Esophagus muscularis mucosa (tissue), 4 donors: Measurements from ENCODE around the gene ZRSR2.

Source experiments
- EP300 ChIP-seq: sonication (generic); formaldehyde crosslinking; IDR thresholded peaks from one replicate; pipeline ENCODE4 v1.6.1; 2017; ENCODE audit warnings: antibody characterized with exemption
- POLR2AphosphoS5 ChIP-seq, 2 donors: sonication (generic); formaldehyde crosslinking; IDR thresholded peaks; one replicate each; pipeline ENCODE4 v1.6.1; 2017; ENCODE audit warnings: antibody characterized with exemption in 2 of 2
- TF ChIP-seq, protein P1 (sequence below), 3 experiments: fragments of 200-600 bp in 2 of 3; fragments of 450-650 bp in 1 of 3; sonication (generic) in 2 of 3; IDR thresholded peaks; one replicate each; pipeline ENCODE4 v1.5.1; 2017 to 2019; ENCODE audit warnings: antibody characterized with exemption in 3 of 3, mild to moderate bottlenecking in 2 of 3, moderate library complexity in 1 of 3

GRCh38 chrX:15804563-15804962 lies 14.3 kb downstream of the ZRSR2 start:
- TF ChIP-seq, protein P1, sequence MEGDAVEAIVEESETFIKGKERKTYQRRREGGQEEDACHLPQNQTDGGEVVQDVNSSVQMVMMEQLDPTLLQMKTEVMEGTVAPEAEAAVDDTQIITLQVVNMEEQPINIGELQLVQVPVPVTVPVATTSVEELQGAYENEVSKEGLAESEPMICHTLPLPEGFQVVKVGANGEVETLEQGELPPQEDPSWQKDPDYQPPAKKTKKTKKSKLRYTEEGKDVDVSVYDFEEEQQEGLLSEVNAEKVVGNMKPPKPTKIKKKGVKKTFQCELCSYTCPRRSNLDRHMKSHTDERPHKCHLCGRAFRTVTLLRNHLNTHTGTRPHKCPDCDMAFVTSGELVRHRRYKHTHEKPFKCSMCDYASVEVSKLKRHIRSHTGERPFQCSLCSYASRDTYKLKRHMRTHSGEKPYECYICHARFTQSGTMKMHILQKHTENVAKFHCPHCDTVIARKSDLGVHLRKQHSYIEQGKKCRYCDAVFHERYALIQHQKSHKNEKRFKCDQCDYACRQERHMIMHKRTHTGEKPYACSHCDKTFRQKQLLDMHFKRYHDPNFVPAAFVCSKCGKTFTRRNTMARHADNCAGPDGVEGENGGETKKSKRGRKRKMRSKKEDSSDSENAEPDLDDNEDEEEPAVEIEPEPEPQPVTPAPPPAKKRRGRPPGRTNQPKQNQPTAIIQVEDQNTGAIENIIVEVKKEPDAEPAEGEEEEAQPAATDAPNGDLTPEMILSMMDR (IDR thresholded peaks at IDR 0.05), result no peak
- no peak for TF ChIP-seq EP300
- TF ChIP-seq POLR2AphosphoS5 (IDR thresholded peaks at IDR 0.05), result no peak
